ENCODE results near the gene ZBTB34. TPM values are rescaled to one million over a fixed set of nuclear protein-coding genes. Genes with fewer than 3 reads are reported as not detected.

Gene ZBTB34
- total RNA-seq, 1 donor from 2014 or later, result 15.4 TPM

DNA sequence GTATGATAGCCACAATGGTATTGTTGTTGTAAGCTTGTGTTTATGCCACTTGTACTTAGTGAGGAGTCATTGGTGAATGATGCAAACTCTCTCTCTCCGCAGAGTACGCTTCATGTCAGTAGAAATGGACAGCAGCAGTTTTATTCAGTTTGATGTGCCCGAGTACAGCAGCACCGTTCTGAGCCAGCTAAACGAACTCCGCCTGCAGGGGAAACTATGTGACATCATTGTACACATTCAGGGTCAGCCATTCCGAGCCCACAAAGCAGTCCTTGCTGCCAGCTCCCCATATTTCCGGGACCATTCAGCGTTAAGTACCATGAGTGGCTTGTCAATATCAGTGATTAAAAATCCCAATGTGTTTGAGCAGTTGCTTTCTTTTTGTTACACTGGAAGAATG is 18.8 kb downstream of the ZBTB34 start:
- intact Hi-C loops (cut with DNase I), result no loop called here
- DNase-seq (no peak), ATAC-seq (no peak)
- Histone ChIP-seq H3K27ac (no peak overlapping the region), H3K27me3 (ENCODE audit: low read depth) (no peaks in the 10 kb centered on the region), H3K4me3 (no peak overlapping the region), H3K4me1 (peaks cover under 1% of the 10 kb centered on the region), H3K36me3 (peaks cover 54% of the 10 kb centered on the region), H3K9me3 (no peaks in the 10 kb centered on the region)
- TF ChIP-seq, protein P1, sequence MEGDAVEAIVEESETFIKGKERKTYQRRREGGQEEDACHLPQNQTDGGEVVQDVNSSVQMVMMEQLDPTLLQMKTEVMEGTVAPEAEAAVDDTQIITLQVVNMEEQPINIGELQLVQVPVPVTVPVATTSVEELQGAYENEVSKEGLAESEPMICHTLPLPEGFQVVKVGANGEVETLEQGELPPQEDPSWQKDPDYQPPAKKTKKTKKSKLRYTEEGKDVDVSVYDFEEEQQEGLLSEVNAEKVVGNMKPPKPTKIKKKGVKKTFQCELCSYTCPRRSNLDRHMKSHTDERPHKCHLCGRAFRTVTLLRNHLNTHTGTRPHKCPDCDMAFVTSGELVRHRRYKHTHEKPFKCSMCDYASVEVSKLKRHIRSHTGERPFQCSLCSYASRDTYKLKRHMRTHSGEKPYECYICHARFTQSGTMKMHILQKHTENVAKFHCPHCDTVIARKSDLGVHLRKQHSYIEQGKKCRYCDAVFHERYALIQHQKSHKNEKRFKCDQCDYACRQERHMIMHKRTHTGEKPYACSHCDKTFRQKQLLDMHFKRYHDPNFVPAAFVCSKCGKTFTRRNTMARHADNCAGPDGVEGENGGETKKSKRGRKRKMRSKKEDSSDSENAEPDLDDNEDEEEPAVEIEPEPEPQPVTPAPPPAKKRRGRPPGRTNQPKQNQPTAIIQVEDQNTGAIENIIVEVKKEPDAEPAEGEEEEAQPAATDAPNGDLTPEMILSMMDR (IDR thresholded peaks at IDR 0.05), result no peak

- H3K4me3 ChIP-seq, result no peak overlapping the region
- H3K27me3 ChIP-seq (ENCODE audit: low read depth), result no peaks in the 10 kb centered on the region
- no peak for ATAC-seq
- TF ChIP-seq, protein P1 (IDR thresholded peaks at IDR 0.05), result no peak
- peaks cover 10% of the 10 kb centered on the region for H3K4me1 ChIP-seq
- no peak for DNase-seq
- no peaks in the 10 kb centered on the region for H3K9me3 ChIP-seq
- H3K27ac ChIP-seq, result no peak overlapping the region
- H3K36me3 ChIP-seq, result peaks cover 60% of the 10 kb centered on the region
- intact Hi-C loops (cut with DNase I), result no loop called here
Measured at GRCh38 chr9:126880226-126880946, 19.9 kb downstream of the ZBTB34 start.

DNA sequence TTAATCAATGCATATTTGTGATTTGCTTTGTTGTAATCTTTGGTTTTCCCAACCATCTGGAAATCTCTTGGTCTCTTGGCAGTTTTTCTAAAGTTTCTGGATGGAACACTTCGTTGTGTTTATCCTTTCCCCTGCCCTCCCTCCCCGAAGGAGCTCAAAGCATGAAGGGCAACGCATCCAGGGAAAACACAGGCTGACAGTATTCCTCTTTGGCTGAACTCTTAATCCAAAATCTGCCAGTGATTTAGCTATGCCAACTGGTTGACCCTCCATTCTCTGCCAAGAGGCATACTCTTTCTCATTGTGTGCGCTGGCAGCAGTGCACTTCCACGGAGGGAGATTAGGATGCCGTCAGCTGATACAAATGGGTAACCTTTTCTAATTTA is 20.5 kb downstream of the ZBTB34 start:
- no peaks in the 10 kb centered on the region for H3K27me3 ChIP-seq (ENCODE audit: low read depth)
- TF ChIP-seq, protein P1 (IDR thresholded peaks at IDR 0.05), result no peak
- H3K27ac ChIP-seq, result no peak overlapping the region
- peaks cover 10% of the 10 kb centered on the region for H3K4me1 ChIP-seq
- H3K9me3 ChIP-seq, result no peaks in the 10 kb centered on the region
- no peak for ATAC-seq
- peaks cover 60% of the 10 kb centered on the region for H3K36me3 ChIP-seq
- intact Hi-C loops (cut with DNase I), result no loop called here
- no peak overlapping the region for H3K4me3 ChIP-seq
- DNase-seq, result no peak

DNA sequence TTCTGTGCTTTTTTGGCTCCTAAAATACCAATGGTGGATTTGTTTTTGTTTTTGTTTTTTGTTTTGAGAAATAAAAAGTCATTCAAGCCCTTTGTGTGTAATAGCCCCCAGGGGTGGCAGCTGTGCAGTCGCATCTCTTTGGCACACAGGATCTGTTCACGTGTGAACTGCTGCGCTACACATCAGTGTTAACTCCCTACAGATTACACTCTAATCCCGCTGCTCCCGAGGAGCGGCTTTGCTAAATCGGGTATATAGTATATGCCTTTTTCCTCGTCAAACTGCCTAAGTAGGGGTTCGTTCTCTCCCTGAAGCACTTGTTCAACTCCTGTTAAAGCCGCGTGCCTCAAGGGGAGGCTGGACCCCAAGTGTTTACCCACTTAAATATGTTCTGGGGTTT is 22.3 kb downstream of the ZBTB34 start:
- no peak overlapping the region for H3K4me3 ChIP-seq
- H3K27me3 ChIP-seq (ENCODE audit: low read depth), result no peaks in the 10 kb centered on the region
- peaks cover 58% of the 10 kb centered on the region for H3K36me3 ChIP-seq
- peaks cover 10% of the 10 kb centered on the region for H3K4me1 ChIP-seq
- intact Hi-C loops (cut with DNase I), result no loop called here
- ATAC-seq (no peak), DNase-seq (no peak)
- TF ChIP-seq, protein P1 (IDR thresholded peaks at IDR 0.05), result no peak
- H3K9me3 ChIP-seq, result no peaks in the 10 kb centered on the region
- H3K27ac ChIP-seq, result no peak overlapping the region

- intact Hi-C loops (cut with DNase I), result no loop called here
- peak in 1 of 2 donors; percentile 43 for ATAC-seq
- Histone ChIP-seq H3K4me3 (no peak overlapping the region), H3K9me3 (no peaks in the 10 kb centered on the region), H3K36me3 (peaks cover 51% of the 10 kb centered on the region), H3K27me3 (ENCODE audit: low read depth) (no peaks in the 10 kb centered on the region), H3K27ac (no peak overlapping the region), H3K4me1 (peaks cover 10% of the 10 kb centered on the region)
- DNase-seq, result no peak
- TF ChIP-seq, protein P1 (IDR thresholded peaks at IDR 0.05), result no peak
Measured at GRCh38 chr9:126883636-126884035, 23.2 kb downstream of the ZBTB34 start.

Measured in lower lobe of right lung (tissue), 2 donors.